Stimulated activated CD4-positive, alpha-beta T cell treated with anti-CD3 and anti-CD28 coated beads, Interleukin-4, amount 100 ng/mL, for 4 hours (primary cell): ENCODE measurements around the gene BRMS1.

Experiments
- DNase-seq, 2 experiments: peaks; one replicate each; pipeline ENCODE4 v3.0.0-alpha.2; 2020

Gene BRMS1

GRCh38 chr11:66336234-66337102 lies 8.4 kb downstream of the BRMS1 start, which contains the start of gene RIN1:
TSS of gene RIN1 (minus strand) at chr11:66336434. CDS start at chr11:66336402, 32 bp downstream.
- peak in 1 of 2 experiments; percentile 58 for DNase-seq

- DNase-seq = no peak
These were observed 9.2 kb downstream of the BRMS1 start for GRCh38 chr11:66335531-66336233.

GRCh38 chr11:66334605-66335442 lies 10.1 kb downstream of the BRMS1 start:
- no peak for DNase-seq

GRCh38 chr11:66333896-66334604 lies 10.9 kb downstream of the BRMS1 start:
- DNase-seq = no peak

GRCh38 chr11:66333220-66333877 lies 11.6 kb downstream of the BRMS1 start:
- no peak for DNase-seq

GRCh38 chr11:66332371-66333219 lies 12.3 kb downstream of the BRMS1 start:
- DNase-seq = no peak

GRCh38 chr11:66331542-66332370 lies 13.1 kb downstream of the BRMS1 start:
- no peak for DNase-seq

GRCh38 chr11:66330931-66331330 lies 14.0 kb downstream of the BRMS1 start:
- DNase-seq = no peak

- DNase-seq = no peak
These were observed 15.7 kb downstream of the BRMS1 start for GRCh38 chr11:66329165-66329673.

GRCh38 chr11:66328302-66329144 lies 16.4 kb downstream of the BRMS1 start:
- DNase-seq = peak; percentile 75 to 77

- DNase-seq = no peak
These were observed 16.9 kb downstream of the BRMS1 start for GRCh38 chr11:66328031-66328301.

GRCh38 chr11:66327171-66328030 lies 17.5 kb downstream of the BRMS1 start:
- no peak for DNase-seq

GRCh38 chr11:66326261-66327111 lies 18.4 kb downstream of the BRMS1 start:
- no peak for DNase-seq

- no peak for DNase-seq
These were observed 19.6 kb downstream of the BRMS1 start for GRCh38 chr11:66325263-66325671.

GRCh38 chr11:66324664-66325063 lies 20.2 kb downstream of the BRMS1 start:
- DNase-seq = no peak

- no peak for DNase-seq
These were observed 21.2 kb downstream of the BRMS1 start for GRCh38 chr11:66323684-66324083.
